ENCODE data around the gene PACRG. TPM values are rescaled to one million over a fixed set of nuclear protein-coding genes. Genes with fewer than 3 reads are reported as not detected.

PACRG gene
- total and polyA plus RNA-seq, 2 of the 13 experiments (the other 11 are each of a cell fraction or from before 2014, with no cell fraction given), result 0.13 TPM; not detected in 1

GRCh38 chr6:163180874-163181541 lies 453.2 kb downstream of the PACRG start (continued):
- TF ChIP-seq CBFB (CRISPR knock-in tag; IDR thresholded peaks at IDR 0.05) (peak; percentile 94), ZNF230 (CRISPR knock-in tag; IDR thresholded peaks at IDR 0.05) (peak; percentile 96; the same call in 1 of the 2 replicates), ZNF777 (CRISPR knock-in tag; IDR thresholded peaks at IDR 0.05) (no peak; the same call in 1 of the 2 replicates), FOXM1 (CRISPR knock-in tag; IDR thresholded peaks at IDR 0.05) (no peak), RFXANK (CRISPR knock-in tag; IDR thresholded peaks at IDR 0.05) (peak; percentile 89), MXI1 (IDR thresholded peaks at IDR 0.05; ENCODE audit: borderline replicate concordance, low read depth, low read length) (peak; percentile 46; the same call in 1 of the 3 replicates), PITX1 (CRISPR knock-in tag; IDR thresholded peaks at IDR 0.05) (peak; percentile 67; the same call in 1 of the 2 replicates), GZF1 (CRISPR knock-in tag; IDR thresholded peaks at IDR 0.05) (no peak), PCBP2 (optimal IDR thresholded peaks at IDR 0.05; ENCODE audit: low read depth, low read length, poor library complexity, severe bottlenecking) (no peak), JDP2 (CRISPR knock-in tag; IDR thresholded peaks at IDR 0.05; ENCODE audit: borderline replicate concordance) (no peak), KMT2B (CRISPR knock-in tag; IDR thresholded peaks at IDR 0.05) (peak; percentile 80), HCFC1 (IDR thresholded peaks at IDR 0.05; ENCODE audit: low read depth, low read length) (no peak), ZBTB39 (CRISPR knock-in tag; IDR thresholded peaks at IDR 0.05) (peak; percentile 69; the same call in 1 of the 2 replicates), ETV5 (CRISPR knock-in tag; IDR thresholded peaks at IDR 0.05; ENCODE audit: borderline replicate concordance) (peak; percentile 75), U2AF1 (optimal IDR thresholded peaks at IDR 0.05; ENCODE audit: low read depth, low read length) (peak; percentile 87), AGO2 (optimal IDR thresholded peaks at IDR 0.05; ENCODE audit: low read depth, low read length) (no peak), ZNF12 (CRISPR knock-in tag; IDR thresholded peaks at IDR 0.05) (no peak), SCMH1 (CRISPR knock-in tag; IDR thresholded peaks at IDR 0.05; ENCODE audit: borderline replicate concordance) (no peak), ZNF704 (CRISPR knock-in tag; IDR thresholded peaks at IDR 0.05; ENCODE audit: borderline replicate concordance) (no peak), SRF (IDR thresholded peaks at IDR 0.05; ENCODE audit: low read depth, low read length) (peak; percentile 2; the same call in 1 of the 2 replicates), PHB2 (IDR thresholded peaks at IDR 0.05; ENCODE audit: partially characterized antibody) (no peak), NFYB (CRISPR knock-in tag; IDR thresholded peaks at IDR 0.05) (no peak), ZBTB8A (CRISPR knock-in tag; IDR thresholded peaks at IDR 0.05; ENCODE audit: borderline replicate concordance, low read depth) (no peak), PATZ1 (CRISPR knock-in tag; IDR thresholded peaks at IDR 0.05) (peak; percentile 81), MIER2 (CRISPR knock-in tag; IDR thresholded peaks at IDR 0.05) (peak; percentile 88), ZNF737 (CRISPR knock-in tag; IDR thresholded peaks at IDR 0.05; ENCODE audit: borderline replicate concordance) (peak; percentile 81; the same call in 1 of the 2 replicates)
- TF ChIP-seq, protein P1, sequence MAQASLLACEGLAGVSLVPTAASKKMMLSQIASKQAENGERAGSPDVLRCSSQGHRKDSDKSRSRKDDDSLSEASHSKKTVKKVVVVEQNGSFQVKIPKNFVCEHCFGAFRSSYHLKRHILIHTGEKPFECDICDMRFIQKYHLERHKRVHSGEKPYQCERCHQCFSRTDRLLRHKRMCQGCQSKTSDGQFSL (CRISPR knock-in tag; IDR thresholded peaks at IDR 0.05), result no peak
